HepG2 (cell line): ENCODE results near the gene KRT10. TPM values are rescaled to one million over a fixed set of nuclear protein-coding genes. Genes with fewer than 3 reads are reported as not detected.

Source experiments
- ASH2L ChIP-seq: fragments of 300-600, 200-600 bp; sonication (generic); IDR thresholded peaks from 2 replicates; pipeline ENCODE4 v1.7.0; 2017; ENCODE audit warnings: low read depth, mild to moderate bottlenecking, moderate library complexity, mixed read lengths, low read length; ENCODE audit not compliant: insufficient read length
- DNMT1 ChIP-seq: sonication (generic); formaldehyde crosslinking; IDR thresholded peaks from 2 replicates; pipeline ENCODE4 v1.5.1; 2020; ENCODE audit warnings: mild to moderate bottlenecking, missing genetic modification reagents
- EP300 ChIP-seq, 3 experiments: sonication (generic) in 1 of 3; formaldehyde crosslinking in 1 of 3; IDR thresholded peaks; 2 replicates each; pipeline versions ENCODE4 v1.5.1 to v1.6.1; 2011 to 2020; ENCODE audit warnings: low read depth in 2 of 3, low read length in 2 of 3, borderline replicate concordance in 1 of 3, improper control_type of control experiment in 1 of 3, mild to moderate bottlenecking in 1 of 3, missing genetic modification reagents in 1 of 3, moderate library complexity in 1 of 3
- HDAC2 ChIP-seq: sonication (generic); formaldehyde crosslinking; IDR thresholded peaks from 2 replicates; pipeline ENCODE4 v1.4.0; 2020; ENCODE audit warnings: missing genetic modification reagents
- PHF8 ChIP-seq: sonication (generic); formaldehyde crosslinking; IDR thresholded peaks from 2 replicates; pipeline ENCODE4 v1.5.0; 2020; ENCODE audit warnings: missing genetic modification reagents
- SMAD1 ChIP-seq: sonication (generic); formaldehyde crosslinking; IDR thresholded peaks from 2 replicates; pipeline ENCODE4 v1.4.0; 2020; ENCODE audit warnings: missing genetic modification reagents, low read depth, mild to moderate bottlenecking, borderline replicate concordance
- SPEN ChIP-seq: sonication (generic); formaldehyde crosslinking; IDR thresholded peaks from 2 replicates; pipeline ENCODE4 v1.5.1; 2020; ENCODE audit warnings: low read depth, mild to moderate bottlenecking, missing genetic modification reagents
- TMF1 ChIP-seq: sonication (generic); formaldehyde crosslinking; IDR thresholded peaks from 2 replicates; pipeline ENCODE4 v1.8.1; 2022; ENCODE audit warnings: low read depth, missing genetic modification reagents
- ZBTB40 ChIP-seq, 2 experiments: fragments of 450-650 bp in 1 of 2; sonication (generic) in 1 of 2; formaldehyde crosslinking in 1 of 2; IDR thresholded peaks; 2 replicates each; pipeline versions ENCODE4 v1.6.1 to v1.8.0; 2016 to 2022; ENCODE audit warnings: antibody characterized with exemption in 1 of 2, mild to moderate bottlenecking in 1 of 2, missing genetic modification reagents in 1 of 2
- ZNF547 ChIP-seq: sonication (generic); formaldehyde crosslinking; IDR thresholded peaks from 2 replicates; pipeline ENCODE4 v1.5.1; 2020; ENCODE audit warnings: mild to moderate bottlenecking, missing genetic modification reagents
- ZNF562 ChIP-seq: sonication (generic); formaldehyde crosslinking; IDR thresholded peaks from 2 replicates; pipeline ENCODE4 v1.8.0; 2022; ENCODE audit warnings: missing genetic modification reagents, borderline replicate concordance
- ZNF607 ChIP-seq: sonication (generic); formaldehyde crosslinking; IDR thresholded peaks from 2 replicates; pipeline ENCODE4 v1.5.1; 2020; ENCODE audit warnings: missing genetic modification reagents, mild to moderate bottlenecking, borderline replicate concordance
- ZNF746 ChIP-seq: sonication (generic); formaldehyde crosslinking; IDR thresholded peaks from 2 replicates; pipeline ENCODE4 v1.8.0; 2022; ENCODE audit warnings: mild to moderate bottlenecking, missing genetic modification reagents
- polyA plus RNA-seq, 8 experiments: library from polyadenylated mRNA; depleted of rRNA in 3 of 8; stranded (reverse) in 7 of 8; unstranded in 1 of 8; fragments of >200 nt; fragmentation: Illumina TruSeq in 4 of 8; extraction: Trizol in 4 of 8; gene quantifications; 2 replicates each; pipeline versions ENCODE4 v1.2.1 to v1.2.3, GENCODE V29; 2011 to 2016; ENCODE audit warnings: low read depth in 4 of 8, missing spikeins in 1 of 8, mixed read lengths in 1 of 8; ENCODE audit not compliant: insufficient read depth in 1 of 8
- total RNA-seq, 5 experiments: library from RNA; depleted of rRNA; stranded (reverse); fragments of >200 nt; fragmentation: Illumina TruSeq; extraction: Trizol; gene quantifications; 2 replicates each; pipeline ENCODE4 v1.2.3, GENCODE V29; 2016; ENCODE audit warnings: low read depth in 1 of 5
- TF ChIP-seq, protein P1 (sequence below): sonication (generic); formaldehyde crosslinking; IDR thresholded peaks from 2 replicates; pipeline ENCODE4 v1.5.1; 2020; ENCODE audit warnings: mild to moderate bottlenecking, missing genetic modification reagents, moderate library complexity
- TF ChIP-seq, protein P2 (sequence below): sonication (generic); formaldehyde crosslinking; IDR thresholded peaks from 2 replicates; pipeline ENCODE4 v1.5.1; 2020; ENCODE audit warnings: missing genetic modification reagents, mild to moderate bottlenecking, borderline replicate concordance

The KRT10 gene
- total and polyA plus RNA-seq, 2 of the 13 experiments (the other 11 are each of a cell fraction or from before 2014, with no cell fraction given): 25.1 to 27.5 TPM

- TF ChIP-seq ZBTB40 (IDR thresholded peaks at IDR 0.05): no peak
- no peak for TF ChIP-seq ZBTB40 (CRISPR knock-in tag; IDR thresholded peaks at IDR 0.05)
- no peak for TF ChIP-seq DNMT1
- TF ChIP-seq ZNF562: no peak
- TF ChIP-seq TMF1: peak; percentile 41; the same call in 1 of the 2 replicates
- TF ChIP-seq SPEN (CRISPR knock-in tag): peak; percentile 63; the same call in 1 of the 2 replicates
- 0 out of 2 replicates have a peak, but pooled peaks have one; percentile 55 for TF ChIP-seq SMAD1
- TF ChIP-seq ZNF547 (CRISPR knock-in tag): peak; percentile 73; the same call in 1 of the 2 replicates
- peak; percentile 71 for TF ChIP-seq PHF8
- TF ChIP-seq HDAC2 (CRISPR knock-in tag): no peak
- peak; percentile 94 for TF ChIP-seq ASH2L
- TF ChIP-seq, protein P1, sequence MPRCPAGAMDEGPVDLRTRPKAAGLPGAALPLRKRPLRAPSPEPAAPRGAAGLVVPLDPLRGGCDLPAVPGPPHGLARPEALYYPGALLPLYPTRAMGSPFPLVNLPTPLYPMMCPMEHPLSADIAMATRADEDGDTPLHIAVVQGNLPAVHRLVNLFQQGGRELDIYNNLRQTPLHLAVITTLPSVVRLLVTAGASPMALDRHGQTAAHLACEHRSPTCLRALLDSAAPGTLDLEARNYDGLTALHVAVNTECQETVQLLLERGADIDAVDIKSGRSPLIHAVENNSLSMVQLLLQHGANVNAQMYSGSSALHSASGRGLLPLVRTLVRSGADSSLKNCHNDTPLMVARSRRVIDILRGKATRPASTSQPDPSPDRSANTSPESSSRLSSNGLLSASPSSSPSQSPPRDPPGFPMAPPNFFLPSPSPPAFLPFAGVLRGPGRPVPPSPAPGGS: 0 out of 2 replicates have a peak, but pooled peaks have one; percentile 45
- no peak for TF ChIP-seq EP300 (IDR thresholded peaks at IDR 0.05; ENCODE audit: low read depth in 2 of 2, low read length in 2 of 2)
- no peak for TF ChIP-seq EP300 (CRISPR knock-in tag; IDR thresholded peaks at IDR 0.05; ENCODE audit: borderline replicate concordance)
- no peak for TF ChIP-seq ZNF607 (CRISPR knock-in tag)
- TF ChIP-seq, protein P2, sequence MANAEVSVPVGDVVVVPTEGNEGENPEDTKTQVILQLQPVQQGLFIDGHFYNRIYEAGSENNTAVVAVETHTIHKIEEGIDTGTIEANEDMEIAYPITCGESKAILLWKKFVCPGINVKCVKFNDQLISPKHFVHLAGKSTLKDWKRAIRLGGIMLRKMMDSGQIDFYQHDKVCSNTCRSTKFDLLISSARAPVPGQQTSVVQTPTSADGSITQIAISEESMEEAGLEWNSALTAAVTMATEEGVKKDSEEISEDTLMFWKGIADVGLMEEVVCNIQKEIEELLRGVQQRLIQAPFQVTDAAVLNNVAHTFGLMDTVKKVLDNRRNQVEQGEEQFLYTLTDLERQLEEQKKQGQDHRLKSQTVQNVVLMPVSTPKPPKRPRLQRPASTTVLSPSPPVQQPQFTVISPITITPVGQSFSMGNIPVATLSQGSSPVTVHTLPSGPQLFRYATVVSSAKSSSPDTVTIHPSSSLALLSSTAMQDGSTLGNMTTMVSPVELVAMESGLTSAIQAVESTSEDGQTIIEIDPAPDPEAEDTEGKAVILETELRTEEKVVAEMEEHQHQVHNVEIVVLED (CRISPR knock-in tag): peak; percentile 52; the same call in 1 of the 2 replicates
- TF ChIP-seq ZNF746 (CRISPR knock-in tag): no peak
These were observed 3.5 kb downstream of the KRT10 start (continued) for GRCh38 chr17:40818733-40819527.
